GM21381 (cell line): ENCODE results near the gene IGSF23.
"Not testable (repeated sequence)": the region's sequence is repeated elsewhere in the genome, so short reads cannot be mapped to it uniquely, and the experiment has no call there.

Source experiments
- ATAC-seq: cut with Tn5 transposase; IDR thresholded peaks from one replicate; pipeline ENCODE4 v1.9.1; 2021; ENCODE audit warnings: mild to moderate bottlenecking, moderate library complexity; ENCODE audit not compliant: unreplicated experiment

Gene IGSF23

GRCh38 chr19:44587963-44588770 lies 25.2 kb upstream of the IGSF23 start:
- no peak for ATAC-seq

GRCh38 chr19:44588771-44589112 lies 24.6 kb upstream of the IGSF23 start:
- ATAC-seq: no peak

DNA sequence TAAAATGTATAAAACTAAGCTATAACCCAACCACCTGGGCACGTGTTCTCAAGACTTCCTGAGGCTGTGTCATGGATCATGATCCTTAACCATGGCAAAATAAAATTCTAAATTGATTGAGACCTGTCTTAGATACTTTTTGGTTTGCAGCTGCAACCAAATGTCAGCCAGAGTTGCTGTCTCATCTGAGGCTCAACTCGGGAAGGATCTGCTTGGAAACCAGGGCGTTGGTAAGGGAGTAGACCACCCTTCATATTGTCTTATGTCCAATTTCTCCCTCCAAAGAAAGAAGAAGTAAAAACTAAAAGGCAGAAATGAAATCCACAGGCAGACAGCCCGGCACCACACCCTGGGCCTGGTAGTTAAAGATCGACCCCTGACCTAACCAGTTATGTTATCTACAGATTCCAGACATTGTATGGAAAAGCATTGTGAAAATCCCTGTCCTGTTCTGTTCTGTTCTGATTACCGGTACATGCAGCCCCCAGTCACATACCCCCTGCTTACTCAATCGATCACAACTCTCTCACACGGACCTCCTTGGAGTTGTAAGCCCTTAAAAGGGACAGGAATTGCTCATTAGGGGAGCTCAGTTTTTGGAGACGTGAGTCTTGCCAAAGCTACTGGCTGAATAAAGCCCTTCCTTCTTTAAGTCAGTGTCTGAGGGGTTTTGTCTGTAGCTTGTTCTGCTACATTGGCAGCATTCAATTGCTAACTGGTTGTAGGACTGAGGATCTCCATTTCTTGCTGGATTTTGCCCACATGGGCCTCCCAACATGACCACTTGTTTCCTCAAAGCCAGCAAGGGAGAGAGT lies 22.9 kb upstream of the IGSF23 start:
- ATAC-seq: no peak

DNA sequence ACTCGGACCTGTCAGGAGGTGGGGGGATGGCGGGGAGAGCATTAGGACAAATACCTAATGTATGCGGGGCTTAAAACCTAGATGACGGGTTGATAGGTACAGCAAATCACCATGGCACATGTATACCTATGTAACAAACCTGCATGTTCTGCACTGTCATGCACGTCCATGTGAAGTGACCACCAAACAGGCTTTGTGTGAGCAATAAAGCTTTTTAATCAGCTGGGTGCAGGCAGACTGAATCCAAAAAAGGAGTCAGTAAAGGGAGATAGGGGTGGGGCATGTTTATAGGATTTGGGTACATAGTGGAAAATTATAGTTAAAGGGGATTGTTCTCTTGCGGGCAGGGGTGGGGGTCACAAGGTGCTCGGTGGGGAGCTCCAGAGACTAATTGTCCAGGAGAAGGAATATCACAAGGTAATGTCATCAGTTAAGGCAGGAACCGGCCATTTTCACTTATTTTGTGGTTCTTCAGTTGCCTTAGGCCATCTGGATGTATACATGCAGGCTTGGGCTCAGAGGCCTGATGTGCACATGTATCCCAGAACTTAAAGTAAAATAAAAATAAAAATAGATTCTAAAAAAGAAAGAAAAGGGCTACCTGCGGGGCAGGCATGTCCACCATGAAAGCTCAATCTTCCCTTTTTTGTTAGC lies 21.9 kb upstream of the IGSF23 start:
- not testable (repeated sequence) for ATAC-seq

DNA sequence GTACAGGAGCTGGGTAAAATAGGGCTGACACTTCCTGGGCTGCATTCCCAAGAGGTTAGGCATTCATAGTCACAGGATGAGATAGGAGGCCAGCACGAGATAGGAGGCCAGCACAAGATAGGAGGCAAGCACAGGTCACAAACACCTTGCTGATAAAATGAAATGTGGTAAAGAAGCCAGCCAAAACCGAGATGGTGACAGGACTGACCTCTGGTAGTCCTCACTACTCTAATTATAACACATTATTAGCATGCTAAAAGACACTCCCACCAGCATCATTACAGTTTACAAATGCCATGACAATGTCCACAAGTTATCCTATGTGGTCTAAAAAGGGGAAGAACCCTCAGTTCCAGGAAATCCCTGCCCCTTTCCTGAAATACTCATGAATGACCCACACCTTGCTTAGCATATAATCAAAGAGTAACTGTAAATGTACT lies 20.9 kb upstream of the IGSF23 start:
- no peak for ATAC-seq

- no peak for ATAC-seq
Measured at GRCh38 chr19:44593294-44593693, 20.1 kb upstream of the IGSF23 start.

- ATAC-seq: not testable (repeated sequence)
Measured at GRCh38 chr19:44593866-44594266, 19.5 kb upstream of the IGSF23 start.

- ATAC-seq: no peak
Measured at GRCh38 chr19:44596428-44597130, 16.8 kb upstream of the IGSF23 start.

GRCh38 chr19:44597131-44597491 lies 16.3 kb upstream of the IGSF23 start:
- ATAC-seq: no peak

DNA sequence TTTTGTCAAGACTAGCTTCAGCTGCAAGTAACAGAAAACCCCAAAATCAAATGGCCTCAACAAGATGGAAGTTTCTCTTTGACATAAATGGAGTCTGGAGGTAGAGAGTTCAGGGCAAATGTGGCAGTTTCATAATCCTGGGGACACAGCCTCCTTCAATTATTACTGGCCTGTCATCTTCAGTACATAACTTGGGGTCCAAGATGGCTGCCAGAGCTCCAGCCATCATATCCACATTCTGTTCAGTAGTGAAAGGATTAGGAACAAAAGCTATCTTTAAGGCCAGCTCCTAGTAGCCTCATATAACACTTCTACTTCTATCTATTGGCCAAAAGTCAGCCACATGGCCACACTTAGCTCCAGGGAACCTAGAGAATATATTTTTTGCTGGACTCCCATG lies 15.0 kb upstream of the IGSF23 start:
- no peak for ATAC-seq

DNA sequence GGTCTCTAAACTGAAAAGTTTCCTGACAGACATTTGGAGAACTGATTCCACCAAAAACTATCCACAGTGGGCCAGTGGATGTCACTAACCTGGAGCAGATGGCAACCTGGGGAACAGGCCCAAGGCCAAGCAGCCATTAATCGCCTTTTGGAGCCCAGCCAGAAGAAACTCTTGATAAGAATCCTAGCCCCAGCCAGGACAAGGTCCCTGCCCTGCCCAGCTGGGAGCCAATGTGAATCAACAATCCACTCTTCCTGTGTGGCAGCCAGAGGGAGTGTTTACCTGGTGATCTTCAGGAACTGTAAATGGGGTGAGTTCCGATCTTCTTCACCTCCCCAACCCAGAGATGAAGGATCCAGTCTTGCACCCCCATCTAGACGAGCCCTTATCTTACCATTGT lies 14.5 kb upstream of the IGSF23 start:
- no peak for ATAC-seq

GRCh38 chr19:44600466-44600865 lies 12.9 kb upstream of the IGSF23 start:
- no peak for ATAC-seq

DNA sequence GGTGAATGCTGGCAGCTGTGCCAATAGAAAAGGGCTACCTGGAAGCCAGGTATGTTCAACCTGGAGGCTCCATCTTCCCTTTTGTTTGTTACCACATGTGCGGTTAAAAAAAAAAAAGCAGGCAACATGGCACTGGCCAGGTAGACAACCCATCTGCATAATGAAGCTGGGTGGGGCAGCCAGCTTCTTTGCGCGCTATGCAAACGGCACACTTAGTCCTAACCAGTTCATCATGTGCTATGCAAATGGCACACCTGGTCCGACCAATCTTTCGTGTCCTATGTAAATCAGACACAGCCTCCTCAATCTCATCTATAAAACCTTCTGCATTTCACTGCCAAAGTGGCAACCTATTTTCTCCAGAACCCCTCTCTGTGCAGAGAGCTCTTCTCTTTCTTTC lies 11.3 kb upstream of the IGSF23 start:
- ATAC-seq: no peak

DNA sequence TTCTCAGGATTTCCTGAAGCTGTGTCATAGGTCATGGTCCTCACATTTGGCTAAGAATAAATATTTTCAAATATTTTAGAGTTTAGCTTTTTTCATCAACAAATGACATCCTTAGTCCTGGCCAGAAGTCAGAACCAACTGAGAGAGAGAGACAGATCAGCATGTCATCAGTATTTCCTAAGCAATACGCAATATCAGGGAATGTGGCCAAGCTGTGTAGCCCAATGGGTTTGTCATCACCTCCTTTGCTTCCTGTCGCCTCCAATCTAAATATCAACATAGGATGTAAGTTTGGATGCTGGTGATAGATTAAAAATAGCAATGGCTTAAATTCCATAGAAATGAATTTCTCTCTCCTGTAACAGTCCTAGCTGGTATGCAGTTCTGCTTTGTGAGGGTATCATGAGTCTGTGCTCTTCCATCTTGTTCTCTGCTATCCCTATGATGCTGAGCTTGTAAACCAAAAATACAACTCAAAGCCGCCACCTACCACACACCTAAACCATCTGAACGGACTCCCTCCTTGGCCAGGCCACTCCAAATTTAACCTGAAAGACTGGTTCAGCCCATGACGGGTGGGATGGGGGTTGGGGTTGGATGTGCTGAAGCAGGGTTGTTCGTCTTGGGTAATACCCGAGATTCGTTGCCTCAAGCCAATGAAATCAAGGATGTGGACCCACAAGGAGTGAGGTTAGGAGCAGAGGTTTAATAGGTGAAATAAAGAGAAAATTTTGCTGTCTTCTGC lies 10.0 kb upstream of the IGSF23 start:
- no peak for ATAC-seq

- ATAC-seq: no peak
Measured at GRCh38 chr19:44604241-44604640, 9.1 kb upstream of the IGSF23 start.

DNA sequence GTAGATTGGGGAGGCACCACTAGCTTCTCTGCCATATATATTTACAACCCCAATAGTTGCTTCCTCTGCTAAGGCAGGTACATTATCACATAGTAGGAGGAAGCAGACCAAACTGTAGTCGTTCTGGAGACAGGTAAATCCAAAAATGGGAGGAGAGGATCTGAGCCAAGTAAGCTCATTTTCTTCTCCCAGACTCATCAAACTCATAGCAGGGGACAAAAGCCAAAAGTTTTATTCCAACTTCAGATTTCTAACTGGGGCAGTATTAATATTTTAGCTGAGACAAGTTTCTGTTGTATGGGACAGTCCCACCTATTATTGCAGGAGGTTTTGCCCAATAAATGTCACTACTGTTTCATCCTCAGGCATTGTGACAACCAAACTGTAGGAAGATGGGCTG lies 7.8 kb upstream of the IGSF23 start:
- no peak for ATAC-seq

GRCh38 chr19:44607049-44607448 lies 6.3 kb upstream of the IGSF23 start:
- no peak for ATAC-seq

DNA sequence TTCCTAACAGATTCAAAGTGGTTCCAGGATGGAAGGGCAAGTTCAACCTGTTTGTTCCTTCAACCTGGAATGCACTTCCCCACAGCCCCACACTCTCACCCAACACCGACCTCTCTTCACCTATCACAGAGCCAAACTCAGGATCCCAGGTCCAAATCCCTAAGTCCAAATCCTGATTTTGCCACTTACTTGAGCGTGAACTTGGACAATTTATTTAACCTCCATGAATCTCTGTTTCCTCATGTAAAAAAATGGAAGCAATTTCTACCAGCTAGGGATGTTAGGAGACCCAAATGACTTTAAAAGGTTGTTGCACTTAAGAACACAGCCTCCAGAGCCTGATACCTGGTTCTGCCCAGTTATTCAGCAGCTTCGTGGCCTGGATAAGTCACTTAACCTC lies 5.4 kb upstream of the IGSF23 start:
- no peak for ATAC-seq

DNA sequence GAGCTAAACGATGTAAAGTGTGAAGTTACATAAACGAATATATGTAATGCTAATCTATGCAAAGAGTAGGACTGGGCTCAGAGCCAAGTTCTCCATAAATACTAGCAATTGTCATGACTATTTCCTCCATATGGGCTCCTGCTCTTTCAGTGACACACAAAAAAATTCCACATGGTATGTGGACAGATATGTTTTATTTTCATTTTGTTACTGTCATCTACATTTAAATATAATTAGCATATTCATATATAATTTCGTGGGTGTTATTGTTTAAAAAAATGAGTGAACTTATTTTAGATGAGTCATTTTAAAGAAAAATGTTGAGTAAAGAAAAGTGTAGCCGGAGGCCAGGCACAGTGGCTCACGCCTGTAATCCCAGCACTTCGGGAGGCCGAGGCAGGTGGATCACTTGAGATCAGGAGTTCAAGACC lies 5.0 kb upstream of the IGSF23 start:
- no peak for ATAC-seq

DNA sequence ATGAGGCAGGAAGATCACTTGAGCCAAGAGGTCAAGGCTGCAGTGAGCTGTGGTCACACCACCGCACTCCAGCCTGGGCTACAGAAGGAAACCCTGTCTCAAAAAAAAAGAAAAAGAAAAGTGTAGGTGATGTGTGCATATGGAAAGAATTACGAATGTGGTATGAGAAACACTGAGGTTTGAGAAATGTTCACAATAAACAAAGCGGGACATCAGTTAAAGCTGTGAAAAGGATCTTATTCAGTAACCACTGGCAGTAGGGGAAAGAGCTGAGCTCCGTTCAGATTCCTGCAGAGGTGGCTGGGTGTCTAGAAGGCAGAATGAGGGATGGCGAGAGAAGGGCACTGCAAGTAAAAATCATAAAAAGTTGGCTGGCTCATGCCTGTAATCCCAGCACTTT lies 4.1 kb upstream of the IGSF23 start:
- no peak for ATAC-seq
